ENCODE data around the gene ARHGAP11B.
"Not testable (repeated sequence)": the region's sequence is repeated elsewhere in the genome, so short reads cannot be mapped to it uniquely, and the experiment has no call there.

The ARHGAP11B gene

DNA sequence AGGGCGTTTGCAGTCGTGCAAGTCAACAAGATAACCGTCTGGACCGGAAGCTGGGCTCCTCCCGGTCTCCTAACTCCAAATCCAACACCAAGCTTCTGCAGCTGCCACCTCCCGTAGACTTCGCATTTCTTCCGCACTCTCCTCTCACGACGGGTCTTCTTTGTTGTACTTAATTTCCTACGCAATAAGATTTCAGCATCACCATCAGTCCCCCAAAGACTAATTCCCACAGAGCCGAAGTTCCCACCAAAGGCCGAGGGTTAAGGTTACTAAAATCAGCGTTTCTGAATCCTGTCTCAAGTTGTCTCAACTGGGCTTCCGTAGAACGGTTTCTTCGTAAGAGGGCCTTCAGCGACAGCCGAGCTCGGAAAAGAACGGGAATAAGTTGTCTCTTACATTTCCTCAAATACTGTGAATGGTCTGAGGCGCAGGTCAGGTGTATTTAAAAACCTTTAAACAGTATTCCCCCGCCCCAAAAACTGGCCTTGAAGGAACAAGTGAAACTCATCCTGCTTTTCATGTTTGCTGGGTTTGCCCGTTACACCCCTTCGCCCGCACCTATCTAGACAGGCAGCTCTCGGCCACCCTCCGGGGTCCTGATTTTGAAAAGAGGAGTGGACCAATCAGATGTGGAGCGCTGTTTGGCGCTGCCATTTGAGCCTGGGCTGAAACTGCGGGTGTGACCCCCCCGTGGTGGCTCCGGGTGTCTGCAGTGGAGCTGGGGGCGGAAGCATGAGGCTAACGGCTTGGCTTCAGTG lies at the start of gene ARHGAP11B:
Gene ARHGAP11B (plus strand): TSS at position 693 of the 758 bp plus-strand sequence.
- H3K4me1 ChIP-seq (ENCODE audit: control insufficient read depth, insufficient read depth, low read length); H3K9me3 ChIP-seq (ENCODE audit: control insufficient read depth, low read length); H3K36me3 ChIP-seq (ENCODE audit: control insufficient read depth, insufficient read depth, low read length, severe bottlenecking); H3K27me3 ChIP-seq (replicated peaks; ENCODE audit: control insufficient read depth, insufficient read depth, low read length): not testable (repeated sequence)
- H3K4me3 ChIP-seq (ENCODE audit: low read length): peak within 1 kb of the TSS; percentile 78
- DNase-seq (ENCODE audit: low read depth): peak; percentile 96
- H3K9ac ChIP-seq (ENCODE audit: low read length): peak within 1 kb of the TSS; percentile 81

DNA sequence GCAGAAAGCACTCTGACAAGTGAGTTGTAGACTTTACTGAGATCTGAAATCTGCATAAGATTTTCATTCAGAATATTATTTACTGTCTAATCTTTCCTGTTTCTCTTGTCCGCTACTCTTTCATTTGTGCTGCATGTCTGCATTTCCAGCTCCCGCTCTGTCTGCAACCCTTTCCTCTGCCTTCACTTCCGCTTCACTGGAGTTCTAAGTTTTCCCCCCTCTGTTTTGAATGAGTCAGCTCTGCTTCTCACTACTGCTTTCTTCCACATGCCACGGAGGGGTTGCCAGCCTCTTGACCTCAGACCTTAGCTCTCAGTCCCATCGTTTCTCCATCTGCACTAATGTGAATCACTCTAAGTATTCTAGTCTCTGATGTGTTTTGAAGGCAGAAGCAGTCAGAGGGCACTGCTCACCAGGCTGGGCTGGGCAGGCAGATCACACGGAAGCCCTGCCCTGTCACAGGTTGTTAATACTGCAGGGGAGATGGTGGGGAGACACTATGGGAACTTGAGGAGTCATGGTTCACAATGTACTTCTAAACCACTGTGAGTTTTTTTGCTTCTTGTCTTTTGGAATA lies 46.4 kb upstream of the ARHGAP11B start:
- not testable (repeated sequence) for DNase-seq (ENCODE audit: low read depth); H3K9ac ChIP-seq (ENCODE audit: low read length); H3K4me3 ChIP-seq (ENCODE audit: low read length); H3K4me1 ChIP-seq (ENCODE audit: control insufficient read depth, insufficient read depth, low read length); H3K9me3 ChIP-seq (ENCODE audit: control insufficient read depth, low read length); H3K27me3 ChIP-seq (replicated peaks; ENCODE audit: control insufficient read depth, insufficient read depth, low read length); H3K36me3 ChIP-seq (ENCODE audit: control insufficient read depth, insufficient read depth, low read length, severe bottlenecking)

DNA sequence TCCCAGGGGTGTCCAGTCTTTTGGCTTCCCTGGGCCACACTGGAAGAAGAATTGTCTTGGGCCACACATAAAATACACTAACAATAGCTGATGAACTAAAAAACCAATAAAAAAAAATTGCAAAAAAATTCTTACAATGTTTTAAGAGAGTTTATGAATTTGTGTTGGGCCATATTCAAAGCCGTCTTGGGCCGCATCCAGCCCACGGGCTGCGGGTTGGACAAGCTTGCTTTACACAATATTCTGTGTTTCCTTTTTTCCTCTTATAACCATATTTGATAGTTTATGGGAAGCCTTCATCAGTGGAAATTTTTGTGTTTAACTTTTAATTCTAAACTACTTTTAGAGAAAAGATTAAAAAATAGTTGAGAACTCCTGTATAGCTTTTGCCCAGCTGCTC lies 45.2 kb upstream of the ARHGAP11B start:
- not testable (repeated sequence) for H3K27me3 ChIP-seq (replicated peaks; ENCODE audit: control insufficient read depth, insufficient read depth, low read length); H3K4me3 ChIP-seq (ENCODE audit: low read length); DNase-seq (ENCODE audit: low read depth); H3K9ac ChIP-seq (ENCODE audit: low read length); H3K4me1 ChIP-seq (ENCODE audit: control insufficient read depth, insufficient read depth, low read length); H3K36me3 ChIP-seq (ENCODE audit: control insufficient read depth, insufficient read depth, low read length, severe bottlenecking); H3K9me3 ChIP-seq (ENCODE audit: control insufficient read depth, low read length)

DNA sequence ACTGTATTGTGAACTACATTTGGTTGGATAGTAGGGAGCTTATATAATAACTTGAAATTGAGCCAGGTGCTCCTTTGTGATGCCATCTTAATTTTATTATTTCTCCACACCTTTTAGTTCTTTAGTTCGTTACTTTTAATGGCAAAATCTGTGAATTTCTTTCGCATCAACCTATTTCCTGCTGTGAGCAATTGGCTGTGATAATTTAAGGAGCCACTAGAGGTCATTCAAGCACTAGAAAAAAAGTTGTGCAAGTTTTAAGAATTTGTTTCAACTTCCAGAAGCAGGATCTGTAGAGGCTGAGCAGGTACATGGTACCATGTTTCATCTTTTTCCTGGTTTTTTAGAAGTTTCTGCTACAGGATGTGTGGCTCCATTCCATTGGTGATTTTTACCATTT lies 27.0 kb upstream of the ARHGAP11B start:
- H3K27me3 ChIP-seq (replicated peaks; ENCODE audit: control insufficient read depth, insufficient read depth, low read length); H3K4me1 ChIP-seq (ENCODE audit: control insufficient read depth, insufficient read depth, low read length); H3K9me3 ChIP-seq (ENCODE audit: control insufficient read depth, low read length); H3K36me3 ChIP-seq (ENCODE audit: control insufficient read depth, insufficient read depth, low read length, severe bottlenecking); H3K4me3 ChIP-seq (ENCODE audit: low read length); H3K9ac ChIP-seq (ENCODE audit: low read length); DNase-seq (ENCODE audit: low read depth): not testable (repeated sequence)

DNA sequence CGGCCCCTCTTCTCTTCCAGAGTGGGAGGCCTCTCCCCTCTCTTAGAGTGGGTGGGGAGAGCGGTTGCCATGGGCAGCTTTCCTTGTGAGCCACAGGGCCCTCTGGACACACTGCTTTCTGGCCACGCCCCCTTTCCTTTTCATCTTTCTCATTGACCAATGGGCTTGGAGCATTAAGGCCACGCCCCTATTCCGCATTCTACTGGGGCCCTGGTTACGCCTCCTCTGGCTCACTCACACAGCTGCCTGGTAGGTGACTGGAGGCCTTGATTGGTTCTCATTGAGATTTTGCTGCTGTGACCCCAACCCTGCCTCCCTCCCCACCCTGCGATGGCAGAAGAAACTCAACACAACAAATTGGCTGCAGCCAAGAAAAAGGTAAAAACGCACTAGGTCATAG lies 22.1 kb upstream of the ARHGAP11B start, which contains the start of gene GOLGA8H:
Gene GOLGA8H (plus strand): TSS at position 233 of the 400 bp plus-strand sequence. CDS start 98 bp downstream, at position 331.
- not testable (repeated sequence) for H3K4me1 ChIP-seq (ENCODE audit: control insufficient read depth, insufficient read depth, low read length); H3K36me3 ChIP-seq (ENCODE audit: control insufficient read depth, insufficient read depth, low read length, severe bottlenecking); H3K4me3 ChIP-seq (ENCODE audit: low read length); H3K27me3 ChIP-seq (replicated peaks; ENCODE audit: control insufficient read depth, insufficient read depth, low read length); H3K9ac ChIP-seq (ENCODE audit: low read length); H3K9me3 ChIP-seq (ENCODE audit: control insufficient read depth, low read length); DNase-seq (ENCODE audit: low read depth)

DNA sequence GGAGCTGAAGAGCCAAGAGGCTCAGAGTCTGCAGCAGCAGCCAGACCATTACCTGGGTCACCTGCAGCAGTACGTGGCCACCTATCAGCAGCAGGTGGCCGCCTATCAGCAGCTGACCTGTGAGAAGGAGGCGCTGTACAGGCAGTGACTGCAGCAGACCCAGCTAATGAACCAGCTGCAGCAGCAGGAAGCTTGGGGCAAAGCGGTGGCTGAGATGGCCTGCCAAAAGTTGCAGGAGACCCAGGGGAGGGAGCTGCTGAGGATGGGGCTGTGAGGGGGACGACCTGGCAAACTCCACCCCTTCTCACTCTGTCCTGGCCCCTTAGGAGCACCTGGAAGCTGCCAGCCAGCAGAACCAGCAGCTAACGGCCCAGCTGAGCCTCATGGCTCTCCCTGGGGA lies 13.7 kb upstream of the ARHGAP11B start:
- H3K9me3 ChIP-seq (ENCODE audit: control insufficient read depth, low read length); H3K9ac ChIP-seq (ENCODE audit: low read length); H3K4me3 ChIP-seq (ENCODE audit: low read length); H3K36me3 ChIP-seq (ENCODE audit: control insufficient read depth, insufficient read depth, low read length, severe bottlenecking); DNase-seq (ENCODE audit: low read depth); H3K4me1 ChIP-seq (ENCODE audit: control insufficient read depth, insufficient read depth, low read length); H3K27me3 ChIP-seq (replicated peaks; ENCODE audit: control insufficient read depth, insufficient read depth, low read length): not testable (repeated sequence)

DNA sequence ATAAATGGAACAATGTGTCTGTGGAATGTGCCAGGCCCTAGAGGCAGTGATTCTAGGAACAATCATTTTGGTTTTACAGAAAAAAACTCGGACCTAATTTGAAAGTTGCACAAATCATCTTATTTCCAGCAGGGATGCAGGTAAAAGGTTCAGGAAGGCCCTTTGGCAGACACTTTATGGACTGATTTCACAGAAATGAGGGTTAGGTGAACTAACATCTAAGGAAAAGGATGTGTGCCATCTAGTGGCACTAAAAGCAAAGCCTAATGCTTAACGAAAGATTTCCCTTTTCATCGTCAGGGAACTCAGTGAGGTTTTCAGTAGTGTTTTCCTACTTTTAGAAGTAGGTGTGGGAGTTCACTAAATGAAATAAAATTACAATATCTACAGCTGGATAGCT lies 4.6 kb upstream of the ARHGAP11B start:
- not testable (repeated sequence) for H3K36me3 ChIP-seq (ENCODE audit: control insufficient read depth, insufficient read depth, low read length, severe bottlenecking); H3K4me3 ChIP-seq (ENCODE audit: low read length); H3K4me1 ChIP-seq (ENCODE audit: control insufficient read depth, insufficient read depth, low read length); H3K9ac ChIP-seq (ENCODE audit: low read length); H3K27me3 ChIP-seq (replicated peaks; ENCODE audit: control insufficient read depth, insufficient read depth, low read length); H3K9me3 ChIP-seq (ENCODE audit: control insufficient read depth, low read length)
- peak; percentile 31 for DNase-seq (ENCODE audit: low read depth)

DNA sequence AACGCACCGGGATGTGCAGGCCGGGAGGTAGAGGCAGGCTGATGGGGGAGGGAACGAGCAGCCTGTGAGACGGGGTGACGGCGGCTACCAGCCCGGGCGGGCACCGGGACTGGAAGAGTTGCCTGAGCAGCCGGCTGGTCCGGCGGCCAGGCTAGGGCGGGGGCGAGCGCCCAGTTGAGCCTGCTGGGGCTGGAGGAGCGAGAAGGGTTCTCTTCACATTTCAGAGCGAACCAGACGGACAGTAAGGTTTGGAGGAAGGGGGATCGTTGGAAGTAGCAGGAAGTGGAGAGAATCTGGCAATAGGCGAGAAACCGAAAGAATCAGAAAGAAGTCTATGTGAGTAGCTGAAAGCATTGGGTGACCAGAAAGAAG lies 252 bp downstream of the ARHGAP11B start:
- not testable (repeated sequence) for H3K4me1 ChIP-seq (ENCODE audit: control insufficient read depth, insufficient read depth, low read length); H3K27me3 ChIP-seq (replicated peaks; ENCODE audit: control insufficient read depth, insufficient read depth, low read length); H3K36me3 ChIP-seq (ENCODE audit: control insufficient read depth, insufficient read depth, low read length, severe bottlenecking); H3K9me3 ChIP-seq (ENCODE audit: control insufficient read depth, low read length)
- Histone ChIP-seq H3K9ac (ENCODE audit: low read length) (peak overlapping the region; percentile 81), H3K4me3 (ENCODE audit: low read length) (peak overlapping the region; percentile 78)
- DNase-seq (ENCODE audit: low read depth): peak; percentile 47

DNA sequence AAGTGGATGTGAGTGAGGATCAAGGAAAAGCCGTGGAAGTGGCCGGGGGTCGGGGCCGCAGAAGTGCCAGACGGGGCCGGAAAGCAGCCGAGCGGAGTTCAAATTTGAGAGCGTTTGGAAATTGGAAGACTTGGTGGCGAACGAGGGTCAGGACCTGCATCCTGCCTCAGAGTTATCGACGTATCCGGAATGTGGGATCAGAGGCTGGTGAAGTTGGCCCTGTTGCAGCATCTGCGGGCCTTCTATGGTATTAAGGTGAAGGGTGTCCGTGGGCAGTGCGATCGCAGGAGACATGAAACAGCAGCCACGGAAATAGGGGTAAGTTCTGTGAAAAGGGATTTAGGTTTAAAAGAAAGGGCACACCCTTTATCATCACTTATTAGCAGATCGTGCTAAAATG lies 704 bp downstream of the ARHGAP11B start:
- H3K36me3 ChIP-seq (ENCODE audit: control insufficient read depth, insufficient read depth, low read length, severe bottlenecking); H3K4me1 ChIP-seq (ENCODE audit: control insufficient read depth, insufficient read depth, low read length); H3K27me3 ChIP-seq (replicated peaks; ENCODE audit: control insufficient read depth, insufficient read depth, low read length); H3K9me3 ChIP-seq (ENCODE audit: control insufficient read depth, low read length): not testable (repeated sequence)
- Histone ChIP-seq H3K9ac (ENCODE audit: low read length) (peak overlapping the region; percentile 81), H3K4me3 (ENCODE audit: low read length) (peak overlapping the region; percentile 78)
- DNase-seq (ENCODE audit: low read depth): peak; percentile 30

DNA sequence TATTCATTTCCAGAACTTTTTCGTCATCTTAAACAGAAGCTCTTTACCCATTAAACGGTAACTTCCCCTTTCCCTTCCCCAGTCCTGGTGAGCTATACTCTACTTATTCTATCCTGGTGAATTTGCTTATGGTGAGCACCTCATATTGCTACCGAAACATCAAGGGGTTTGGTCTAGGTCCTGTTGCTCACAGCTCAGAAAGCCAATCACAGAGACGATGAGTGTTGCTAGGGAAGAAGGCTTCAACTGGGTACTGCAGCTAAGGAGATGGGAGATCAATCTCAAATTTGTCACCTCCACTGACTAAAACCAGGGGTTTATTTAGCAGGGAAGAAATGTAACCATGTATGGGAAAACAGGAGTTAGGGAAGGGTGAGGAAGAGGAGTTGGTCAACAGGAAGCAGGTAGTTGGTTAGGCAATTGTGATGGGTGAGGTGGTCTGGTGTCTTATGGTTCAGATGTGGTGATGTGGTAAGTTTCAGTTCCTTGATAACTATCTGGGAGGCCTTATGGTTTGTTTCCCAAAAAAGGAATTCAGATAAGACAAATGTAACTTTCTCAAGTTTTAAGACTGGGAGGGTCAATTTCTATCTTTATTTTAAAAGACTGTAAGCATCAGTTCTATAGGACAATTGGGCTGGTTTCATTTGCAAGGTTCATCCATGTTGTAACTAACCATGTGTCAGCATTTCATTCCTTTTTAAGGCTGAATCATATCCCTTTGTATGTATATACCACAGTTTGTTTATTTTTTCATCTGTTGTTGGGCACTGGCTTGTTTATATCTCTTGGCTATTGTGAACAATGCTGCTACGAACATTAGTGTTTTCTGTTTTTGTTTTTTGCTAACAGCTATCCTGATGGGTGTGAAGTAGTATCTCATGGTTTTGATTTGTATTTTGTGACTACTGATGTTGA lies 24.3 kb downstream of the ARHGAP11B start:
- Histone ChIP-seq H3K9ac (ENCODE audit: low read length) (no peak overlapping the region), H3K9me3 (ENCODE audit: control insufficient read depth, low read length) (no peaks in the 10 kb centered on the region), H3K27me3 (replicated peaks; ENCODE audit: control insufficient read depth, insufficient read depth, low read length) (no peaks in the 10 kb centered on the region), H3K4me1 (ENCODE audit: control insufficient read depth, insufficient read depth, low read length) (no peaks in the 10 kb centered on the region), H3K36me3 (ENCODE audit: control insufficient read depth, insufficient read depth, low read length, severe bottlenecking) (no peaks in the 10 kb centered on the region), H3K4me3 (ENCODE audit: low read length) (no peak overlapping the region)
- DNase-seq (ENCODE audit: low read depth): peak; percentile 44

DNA sequence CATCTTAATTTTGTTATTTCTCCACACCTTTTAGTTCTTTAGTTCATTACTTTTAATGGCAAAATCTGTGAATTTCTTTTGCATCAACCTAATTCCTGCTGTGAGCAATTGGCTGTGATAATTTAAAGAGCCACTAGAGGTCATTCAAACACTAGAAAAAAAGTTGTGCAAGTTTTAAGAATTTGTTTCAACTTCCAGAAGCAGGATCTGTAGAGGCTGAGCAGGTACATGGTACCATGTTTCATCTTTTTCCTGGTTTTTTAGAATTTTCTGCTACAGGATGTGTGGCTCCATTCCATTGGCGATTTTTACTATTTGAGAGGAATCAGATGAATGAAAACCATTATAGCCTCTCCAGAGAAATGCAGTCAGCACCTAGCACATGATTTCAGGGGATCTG lies 35.2 kb downstream of the ARHGAP11B start:
- DNase-seq (ENCODE audit: low read depth): peak; percentile 53
- not testable (repeated sequence) for H3K9me3 ChIP-seq (ENCODE audit: control insufficient read depth, low read length)

More for the DNA sequence above, 35.2 kb downstream of the ARHGAP11B start:
- H3K27me3 ChIP-seq (replicated peaks; ENCODE audit: control insufficient read depth, insufficient read depth, low read length); H3K9ac ChIP-seq (ENCODE audit: low read length); H3K4me3 ChIP-seq (ENCODE audit: low read length); H3K4me1 ChIP-seq (ENCODE audit: control insufficient read depth, insufficient read depth, low read length); H3K36me3 ChIP-seq (ENCODE audit: control insufficient read depth, insufficient read depth, low read length, severe bottlenecking): not testable (repeated sequence)

Data from adipocyte (in vitro differentiated cells).